H1 (cell line): ENCODE measurements around the gene IZUMO4. TPM values are rescaled to one million over a fixed set of nuclear protein-coding genes. Genes with fewer than 3 reads are reported as not detected.

Source experiments
- CTCF ChIA-PET: fragments of 300-600 bp; sonication (Branson Sonifier 250); formaldehyde crosslinking; loops from one replicate; lab custom pipeline; 2021; ENCODE audit not compliant: partially characterized antibody; lab: Charles Lee
- POLR2A ChIA-PET: fragments of 300-600 bp; sonication (Branson Sonifier 250); formaldehyde crosslinking; loops from one replicate; lab custom pipeline; 2021; ENCODE audit warnings: inconsistent platforms; ENCODE audit not compliant: partially characterized antibody; lab: Charles Lee
- DNase-seq, 2 experiments: peaks; one replicate each; pipeline versions ENCODE4 v3.0.0 to v3.0.0-alpha.2; 2010 to 2022; ENCODE audit warnings: low spot score in 2 of 2, low read depth in 1 of 2, mixed read lengths in 1 of 2
- FAIRE-seq: peaks from 2 replicates; lab custom pipeline; 2011; peaks lifted over from hg19 to GRCh38; lab: Jason Lieb, UNC
- H2AFZ ChIP-seq: 2 replicates; pipeline ENCODE4 v1.8.1; 2012; ENCODE audit warnings: low read length, inconsistent platforms
- H2AK5ac ChIP-seq: 2 replicates; pipeline ENCODE4 v1.6.1; 2013; ENCODE audit warnings: low read depth, low read length
- H2BK120ac ChIP-seq: replicated peaks from 2 replicates; pipeline ENCODE3; 2013; ENCODE audit warnings: low read depth, low read length, inconsistent platforms
- H2BK12ac ChIP-seq: 2 replicates; pipeline ENCODE4 v1.6.1; 2013; ENCODE audit warnings: low read depth, low read length
- H2BK15ac ChIP-seq: 2 replicates; pipeline ENCODE4 v1.6.1; 2013; ENCODE audit warnings: low read length
- H2BK20ac ChIP-seq: 2 replicates; pipeline ENCODE4 v1.6.1; 2013; ENCODE audit warnings: low read length
- H2BK5ac ChIP-seq: 2 replicates; pipeline ENCODE4 v1.6.1; 2013; ENCODE audit warnings: low read depth, low read length
- H3K14ac ChIP-seq: 2 replicates; pipeline ENCODE4 v1.6.1; 2013; ENCODE audit warnings: inconsistent platforms; ENCODE audit not compliant: insufficient read length
- H3K18ac ChIP-seq: 2 replicates; pipeline ENCODE4 v1.6.1; 2013; ENCODE audit warnings: low read length; ENCODE audit errors: extremely low read depth
- H3K23ac ChIP-seq: 2 replicates; pipeline ENCODE4 v1.6.1; 2013; ENCODE audit warnings: inconsistent platforms; ENCODE audit not compliant: insufficient read length
- H3K23me2 ChIP-seq: 2 replicates; pipeline ENCODE4 v1.6.1; 2013; ENCODE audit warnings: low read depth, low read length
- H3K27ac ChIP-seq: 2 replicates; pipeline ENCODE4 v1.6.1; 2011; ENCODE audit warnings: low read depth, low read length, inconsistent platforms
- H3K27me3 ChIP-seq, 4 experiments: replicated peaks in 1 of 4; 1 replicate in 1 of 4; 2 replicates in 3 of 4; pipeline versions ENCODE4 v1.6.1 to v1.8.1; 2011 to 2013; ENCODE audit warnings: low read length in 3 of 4, mild to moderate bottlenecking in 3 of 4, inconsistent platforms in 2 of 4, mixed read lengths in 2 of 4, moderate library complexity in 1 of 4; ENCODE audit not compliant: control insufficient read depth in 3 of 4, insufficient read depth in 3 of 4; ENCODE audit errors: extremely low read depth in 1 of 4
- H3K36me3 ChIP-seq, 4 experiments: 2 replicates each; pipeline versions ENCODE4 v1.6.1 to v1.8.1; 2011 to 2013; ENCODE audit warnings: mild to moderate bottlenecking in 4 of 4, low read length in 3 of 4, moderate library complexity in 2 of 4, control low read depth in 1 of 4, inconsistent platforms in 1 of 4; ENCODE audit not compliant: insufficient read depth in 4 of 4, control insufficient read depth in 2 of 4
- H3K4ac ChIP-seq: replicated peaks from 2 replicates; pipeline ENCODE3; 2013; ENCODE audit warnings: low read length, low read depth, mixed read lengths, inconsistent platforms; ENCODE audit not compliant: insufficient read length
- H3K4me1 ChIP-seq, 4 experiments: replicated peaks in 1 of 4; 1 replicate in 1 of 4; 2 replicates in 3 of 4; pipeline versions ENCODE4 v1.6.1 to v1.8.1; 2011 to 2013; ENCODE audit warnings: low read length in 3 of 4, inconsistent platforms in 2 of 4, mixed read lengths in 1 of 4; ENCODE audit not compliant: insufficient read depth in 4 of 4, control insufficient read depth in 3 of 4
- H3K4me2 ChIP-seq, 2 experiments: 2 replicates each; pipeline versions ENCODE4 v1.6.1 to v1.8.1; 2011 to 2013; ENCODE audit warnings: low read depth in 2 of 2, low read length in 2 of 2, control low read depth in 1 of 2, inconsistent platforms in 1 of 2, mild to moderate bottlenecking in 1 of 2; ENCODE audit not compliant: insufficient read depth in 1 of 2
- H3K4me3 ChIP-seq, 4 experiments: fragments of 200-600, 300-600 bp in 1 of 4; sonication (generic), shearing (Covaris generic), sonication (Bioruptor Twin) in 1 of 4; 2 replicates each; pipeline versions ENCODE4 v1.5.1 to v1.8.1; 2011 to 2016; ENCODE audit warnings: low read length in 4 of 4, low read depth in 3 of 4, control low read depth in 2 of 4, inconsistent platforms in 2 of 4, mild to moderate bottlenecking in 2 of 4, mixed read lengths in 1 of 4, moderate library complexity in 1 of 4; ENCODE audit not compliant: insufficient read depth in 2 of 4; ENCODE audit errors: extremely low read depth in 1 of 4
- H3K56ac ChIP-seq: replicated peaks from 2 replicates; pipeline ENCODE3; 2013; ENCODE audit warnings: low read depth, mild to moderate bottlenecking, mixed read lengths, low read length, inconsistent platforms; ENCODE audit not compliant: insufficient read length
- H3K79me1 ChIP-seq: 2 replicates; pipeline ENCODE4 v1.6.1; 2013; ENCODE audit warnings: low read depth, low read length, control low read depth
- H3K79me2 ChIP-seq, 2 experiments: 2 replicates each; pipeline versions ENCODE4 v1.6.1 to v1.8.1; 2012 to 2013; ENCODE audit warnings: low read length in 2 of 2, mild to moderate bottlenecking in 2 of 2, inconsistent platforms in 1 of 2; ENCODE audit not compliant: insufficient read depth in 2 of 2, control insufficient read depth in 1 of 2
- H3K9ac ChIP-seq, 4 experiments: replicated peaks in 1 of 4; 1 replicate in 1 of 4; 2 replicates in 3 of 4; pipeline versions ENCODE4 v1.6.1 to v1.8.1; 2011 to 2013; ENCODE audit warnings: low read depth in 3 of 4, low read length in 3 of 4, control low read depth in 2 of 4, mild to moderate bottlenecking in 2 of 4, moderate library complexity in 2 of 4, inconsistent platforms in 1 of 4; ENCODE audit errors: extremely low read depth in 1 of 4
- H3K9me3 ChIP-seq, 2 experiments: 2 replicates each; pipeline versions ENCODE4 v1.6.1 to v1.8.1; 2012 to 2013; ENCODE audit warnings: mild to moderate bottlenecking in 2 of 2, moderate library complexity in 2 of 2, control low read depth in 1 of 2, inconsistent platforms in 1 of 2, low read depth in 1 of 2, low read length in 1 of 2, mixed read lengths in 1 of 2; ENCODE audit not compliant: insufficient read depth in 2 of 2
- H4K20me1 ChIP-seq, 2 experiments: replicated peaks in 1 of 2; 2 replicates each; pipeline versions ENCODE3 to v1.8.1; 2011 to 2013; ENCODE audit warnings: inconsistent platforms in 2 of 2, low read length in 2 of 2, mild to moderate bottlenecking in 1 of 2; ENCODE audit not compliant: insufficient read depth in 2 of 2, control insufficient read depth in 1 of 2
- H4K5ac ChIP-seq: 2 replicates; pipeline ENCODE4 v1.6.1; 2013; ENCODE audit warnings: low read length, low read depth, mixed read lengths, inconsistent platforms; ENCODE audit not compliant: insufficient read length
- H4K8ac ChIP-seq: 2 replicates; pipeline ENCODE4 v1.8.0; 2013; ENCODE audit warnings: mild to moderate bottlenecking, moderate library complexity, low read length, inconsistent platforms; ENCODE audit not compliant: insufficient read depth; ENCODE audit errors: extremely low read depth
- H4K91ac ChIP-seq: replicated peaks from 2 replicates; pipeline ENCODE3; 2013; ENCODE audit warnings: low read length, mixed read lengths, inconsistent platforms; ENCODE audit not compliant: insufficient read length
- BRCA1 ChIP-seq: IDR thresholded peaks from 2 replicates; pipeline ENCODE4 v1.6.1; 2012; ENCODE audit warnings: low read depth, low read length, improper control_type of control experiment
- CBX8 ChIP-seq: fragments of 300-800, 300-1000 bp; sonication (generic); IDR thresholded peaks from 2 replicates; pipeline ENCODE4 v1.7.1; 2016; ENCODE audit warnings: low read depth, low read length, borderline replicate concordance
- CREB1 ChIP-seq: IDR thresholded peaks from 2 replicates; pipeline ENCODE4 v1.6.1; 2012; ENCODE audit warnings: inconsistent platforms
- FOSL1 ChIP-seq: IDR thresholded peaks from 2 replicates; pipeline ENCODE4 v1.6.1; 2011; ENCODE audit warnings: mild to moderate bottlenecking, low read depth, low read length, moderate library complexity; ENCODE audit not compliant: insufficient read depth
- GTF2F1 ChIP-seq: IDR thresholded peaks from 2 replicates; pipeline ENCODE4 v1.6.1; 2012; ENCODE audit warnings: low read depth, low read length, improper control_type of control experiment, borderline replicate concordance
- NRF1 ChIP-seq: IDR thresholded peaks from 2 replicates; pipeline ENCODE4 v1.6.1; 2011; ENCODE audit warnings: mild to moderate bottlenecking, low read depth, low read length, improper control_type of control experiment
- SIRT6 ChIP-seq: IDR thresholded peaks from one replicate; pipeline ENCODE4 v1.7.1; 2012; ENCODE audit warnings: low read length, inconsistent platforms
- SIX5 ChIP-seq: IDR thresholded peaks from 2 replicates; pipeline ENCODE4 v1.6.1; 2011; ENCODE audit warnings: mild to moderate bottlenecking, low read depth, low read length
- SRF ChIP-seq: IDR thresholded peaks from 2 replicates; pipeline ENCODE4 v1.6.1; 2011; ENCODE audit warnings: mild to moderate bottlenecking, low read depth, low read length, moderate library complexity
- WGBS, 2 experiments: shearing (Covaris generic) in 1 of 2; methylation state at CpG; one replicate each; pipeline versions ENCODE4 v1.1.6 to v1.1.7; 2013 to 2015; ENCODE audit warnings: low lambda C conversion rate in 2 of 2, mixed read lengths in 2 of 2, inconsistent platforms in 1 of 2, low coverage in 1 of 2, missing lambda C conversion rate in 1 of 2; ENCODE audit not compliant: insufficient replicate concordance in 2 of 2, insufficient coverage in 1 of 2, insufficient read length in 1 of 2; ENCODE audit errors: extremely low coverage in 1 of 2, missing lambda C conversion rate in 1 of 2; 5-methylcytosine and 5-hydroxymethylcytosine counted together
- long read RNA-seq, 2 experiments: library from RNA in 1 of 2; library from capped mRNA in 1 of 2; stranded (forward); transcript quantifications; one replicate each; pipeline ENCODE4 v2.0.0, GENCODE V29; 2021; ENCODE audit warnings: inconsistent platforms in 1 of 2
- polyA minus RNA-seq, 3 experiments: library from RNA; depleted of rRNA, polyadenylated mRNA; stranded (reverse); fragments of >200 nt; gene quantifications; 1 replicate in 2 of 3; 2 replicates in 1 of 3; pipeline ENCODE4 v1.2.3, GENCODE V29; 2011
- polyA plus RNA-seq, 7 experiments: library from polyadenylated mRNA; depleted of rRNA in 3 of 7; stranded (reverse) in 5 of 7; unstranded in 2 of 7; fragments of >200 nt in 5 of 7; fragments of 200-250 nt in 2 of 7; gene quantifications; 1 replicate in 5 of 7; 2 replicates in 1 of 7; 4 replicates in 1 of 7; pipeline versions ENCODE4 v1.2.1 to v1.2.3, GENCODE V29; 2011 to 2013; ENCODE audit warnings: missing spikeins in 2 of 7, mixed read lengths in 2 of 7
- total RNA-seq: library from RNA; stranded (reverse); fragmentation: NEBNext Ultra II Directional; extraction: Animal tissue kit (Norgen Biotek cat#: 25700); gene quantifications from 2 replicates; pipeline ENCODE4 v1.2.1, GENCODE V29; 2021

The IZUMO4 gene, protein sequence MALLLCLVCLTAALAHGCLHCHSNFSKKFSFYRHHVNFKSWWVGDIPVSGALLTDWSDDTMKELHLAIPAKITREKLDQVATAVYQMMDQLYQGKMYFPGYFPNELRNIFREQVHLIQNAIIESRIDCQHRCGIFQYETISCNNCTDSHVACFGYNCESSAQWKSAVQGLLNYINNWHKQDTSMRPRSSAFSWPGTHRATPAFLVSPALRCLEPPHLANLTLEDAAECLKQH
- total RNA-seq, result 1.3 and 1.8 TPM in 2 replicates
- polyA plus RNA-seq (2011; rRNA removed), result 1.9 and 2.3 TPM in 2 replicates
- 2.3 TPM for polyA plus RNA-seq (2011; cell fraction: cytosol; rRNA removed)
- 12.4 TPM for polyA plus RNA-seq (2011; cell fraction: nucleus; rRNA removed)
- 0.54 to 2.7 TPM (median 2.0 TPM) in 4 replicates for polyA plus RNA-seq (2012, experiment 1 of 2)
- polyA plus RNA-seq (2012, experiment 2 of 2), result 1.1 TPM
- 0.95 TPM for polyA plus RNA-seq (2013, experiment 1 of 2)
- polyA plus RNA-seq (2013, experiment 2 of 2), result 0.75 TPM
- polyA minus RNA-seq (2011; rRNA and poly(A)+ RNA removed), result 0.47 TPM in 1 of 2 replicates, not detected in the other
- 1.5 TPM for polyA minus RNA-seq (2011; cell fraction: cytosol; rRNA and poly(A)+ RNA removed)
- 2.4 TPM for polyA minus RNA-seq (2011; cell fraction: nucleus; rRNA and poly(A)+ RNA removed)
- long read RNA-seq, experiment 1, result 0 reads
- long read RNA-seq, experiment 2, result 0 reads

DNA sequence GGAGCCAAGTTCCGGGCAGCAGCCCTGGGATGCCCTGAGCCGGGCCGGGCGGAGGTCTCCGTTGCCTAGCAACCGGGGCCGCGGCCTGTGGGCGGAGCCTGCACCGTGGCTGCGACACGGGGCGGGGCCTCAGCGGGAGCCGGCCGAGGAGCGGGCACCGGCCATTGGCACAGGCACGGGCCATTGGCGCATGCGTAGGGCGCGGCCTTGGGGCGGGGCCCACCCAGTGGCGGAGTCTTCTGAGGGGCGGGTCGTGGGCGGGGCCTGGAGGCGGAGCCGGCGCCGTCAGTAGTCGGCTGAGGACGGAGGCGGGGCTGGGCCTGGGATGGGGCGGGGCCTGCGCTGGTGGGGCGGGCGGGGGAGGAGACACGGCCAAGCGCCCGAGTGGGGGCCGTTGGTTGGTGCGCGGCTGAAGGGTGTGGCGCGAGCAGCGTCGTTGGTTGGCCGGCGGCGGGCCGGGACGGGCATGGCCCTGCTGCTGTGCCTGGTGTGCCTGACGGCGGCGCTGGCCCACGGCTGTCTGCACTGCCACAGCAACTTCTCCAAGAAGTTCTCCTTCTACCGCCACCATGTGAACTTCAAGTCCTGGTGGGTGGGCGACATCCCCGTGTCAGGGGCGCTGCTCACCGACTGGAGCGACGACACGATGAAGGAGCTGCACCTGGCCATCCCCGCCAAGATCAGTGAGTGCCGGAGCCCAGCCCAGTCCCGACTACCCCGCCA, at the start of gene IZUMO4:
Gene IZUMO4 (plus strand): TSS at position 436 of the 723 bp plus-strand sequence. CDS start 31 bp downstream, at position 467.
- peaks cover 6% of the 10 kb centered on the region; the same call in 1 of the 2 replicates for H3K23me2 ChIP-seq
- no peak within 1 kb of the TSS for H3K14ac ChIP-seq
- peaks cover 0 to 3% (median 1%) of the 10 kb centered on the region in 4 experiments; a peak in 4 of 7 replicates for H3K4me1 ChIP-seq
- H3K27me3 ChIP-seq, result no peaks in the 10 kb centered on the region
- no peak within 1 kb of the TSS for H2BK5ac ChIP-seq
- peak within 1 kb of the TSS; percentile 58 for H4K5ac ChIP-seq
- H2AK5ac ChIP-seq, result no peak within 1 kb of the TSS
- peak within 1 kb of the TSS; percentile 78 for H3K18ac ChIP-seq
- H2BK120ac ChIP-seq, result no peak within 1 kb of the TSS
- peak within 1 kb of the TSS; percentile 82; the same call in 1 of the 2 replicates for H2AFZ ChIP-seq
- H3K79me2 ChIP-seq, result no peaks in the 10 kb centered on the region
- H3K36me3 ChIP-seq, result peaks cover 8 to 18% (median 16%) of the 10 kb centered on the region in 4 experiments
- no peak within 1 kb of the TSS for H3K4ac ChIP-seq
- peaks cover 8 to 16% of the 10 kb centered on the region in 2 experiments for H4K20me1 ChIP-seq
- no peak within 1 kb of the TSS for H2BK12ac ChIP-seq
- H3K23ac ChIP-seq, result no peak within 1 kb of the TSS
- CTCF ChIA-PET, result interaction anchor here (0.7 to 2.0 kb wide), 8 partner anchors 14 to 94 kb away, joined by 3 to 8 read pairs (median 4); no protein-coding TSS in a partner anchor
- no peak within 1 kb of the TSS for H4K91ac ChIP-seq
- no peak within 1 kb of the TSS for H3K56ac ChIP-seq
- H3K27ac ChIP-seq, result no peak within 1 kb of the TSS; the same call in 1 of the 2 replicates
- FAIRE-seq (no peak), DNase-seq (peak; percentile 94 to 99)
- no peaks in the 10 kb centered on the region for H3K9me3 ChIP-seq
- no peaks in the 10 kb centered on the region for H3K79me1 ChIP-seq
- peak within 1 kb of the TSS in 3 of 4 experiments; percentile 25 to 74 (median 28); a peak in 3 of 7 replicates for H3K9ac ChIP-seq
- peak within 1 kb of the TSS; percentile 42 to 85 (median 51) for H3K4me3 ChIP-seq
- 2% methylated on average over 30 of the region's 70 CpGs; no CpG with 5 or more reads in 1 of the 2 experiments for whole genome bisulfite sequencing, 2 experiments
- POLR2A ChIA-PET, result interaction anchor here (1.1 to 1.4 kb wide), 2 partner anchors 45 kb away, joined by 4 to 5 read pairs; partner anchors contain the start of gene MKNK2
- H3K4me2 ChIP-seq, result peak within 1 kb of the TSS; percentile 53 to 95
- H4K8ac ChIP-seq, result peak within 1 kb of the TSS; percentile 91
- H2BK15ac ChIP-seq, result no peak within 1 kb of the TSS
- H2BK20ac ChIP-seq, result no peak within 1 kb of the TSS
- TF ChIP-seq NRF1 (peak; percentile 69), CREB1 (peak; percentile 32; the same call in 1 of the 2 replicates), GTF2F1 (no peak), BRCA1 (no peak), SRF (no peak), SIRT6 (no peak), SIX5 (no peak), CBX8 (no peak), FOSL1 (no peak)
